H9 (cell line): Measurements from ENCODE around the gene SMIM13. TPM values are rescaled to one million over a fixed set of nuclear protein-coding genes. Genes with fewer than 3 reads are reported as not detected.

Source experiments
- DNase-seq: peaks from one replicate; pipeline ENCODE4 v3.0.0-alpha.2; 2017
- H2AFZ ChIP-seq: one replicate; pipeline ENCODE4 v1.6.1; 2013; ENCODE audit warnings: mild to moderate bottlenecking, low read length, control low read depth, moderate library complexity
- H2AK5ac ChIP-seq: 2 replicates; pipeline ENCODE4 v1.6.1; 2013; ENCODE audit warnings: low read length, control low read depth, mixed read lengths; ENCODE audit not compliant: insufficient read length
- H2BK120ac ChIP-seq: one replicate; pipeline ENCODE4 v1.6.1; 2013; ENCODE audit warnings: low read depth, mild to moderate bottlenecking, low read length, control low read depth, inconsistent platforms; ENCODE audit not compliant: poor library complexity, severe bottlenecking
- H2BK12ac ChIP-seq: 2 replicates; pipeline ENCODE4 v1.6.1; 2013; ENCODE audit warnings: low read length, control low read depth, mixed read lengths, low read depth; ENCODE audit not compliant: insufficient read length
- H2BK15ac ChIP-seq: 2 replicates; pipeline ENCODE4 v1.6.1; 2013; ENCODE audit warnings: low read depth, low read length, control low read depth
- H2BK20ac ChIP-seq: one replicate; pipeline ENCODE4 v1.6.1; 2013; ENCODE audit warnings: low read depth, mild to moderate bottlenecking, low read length, control low read depth, inconsistent platforms; ENCODE audit not compliant: poor library complexity, severe bottlenecking
- H2BK5ac ChIP-seq: 2 replicates; pipeline ENCODE4 v1.6.1; 2013; ENCODE audit warnings: low read length, control low read depth, mixed read lengths; ENCODE audit not compliant: insufficient read length
- H3K14ac ChIP-seq: 2 replicates; pipeline ENCODE4 v1.6.1; 2013; ENCODE audit warnings: low read length, control low read depth; ENCODE audit not compliant: insufficient read depth
- H3K18ac ChIP-seq: 2 replicates; pipeline ENCODE4 v1.6.1; 2013; ENCODE audit warnings: low read depth, mild to moderate bottlenecking, mixed read lengths, low read length, control low read depth; ENCODE audit not compliant: insufficient read length
- H3K23ac ChIP-seq: 2 replicates; pipeline ENCODE4 v1.6.1; 2013; ENCODE audit warnings: low read length, control low read depth, mixed read lengths, low read depth; ENCODE audit not compliant: insufficient read length
- H3K23me2 ChIP-seq: 2 replicates; pipeline ENCODE4 v1.6.1; 2013; ENCODE audit warnings: low read depth, mild to moderate bottlenecking, mixed read lengths, low read length, control low read depth; ENCODE audit not compliant: insufficient read length, poor library complexity, severe bottlenecking
- H3K27ac ChIP-seq: 2 replicates; pipeline ENCODE4 v1.5.1; 2013; ENCODE audit warnings: low read length, control low read depth, mixed read lengths, low read depth; ENCODE audit not compliant: insufficient read length
- H3K27me3 ChIP-seq: 2 replicates; pipeline ENCODE4 v1.6.1; 2013; ENCODE audit warnings: low read length, control low read depth, inconsistent platforms; ENCODE audit not compliant: insufficient read depth
- H3K4ac ChIP-seq: 2 replicates; pipeline ENCODE4 v1.6.1; 2013; ENCODE audit warnings: low read depth, mild to moderate bottlenecking, control low read depth, inconsistent platforms, low read length, moderate library complexity
- H3K4me1 ChIP-seq: 2 replicates; pipeline ENCODE4 v1.6.1; 2013; ENCODE audit warnings: low read length, control low read depth, inconsistent platforms; ENCODE audit not compliant: insufficient read depth
- H3K4me2 ChIP-seq: 2 replicates; pipeline ENCODE4 v1.6.1; 2013; ENCODE audit warnings: low read length, control low read depth, mixed read lengths; ENCODE audit not compliant: insufficient read length, insufficient read depth
- H3K56ac ChIP-seq: 2 replicates; pipeline ENCODE4 v1.6.1; 2013; ENCODE audit warnings: low read depth, mild to moderate bottlenecking, mixed read lengths, low read length, control low read depth; ENCODE audit not compliant: insufficient read length
- H3K79me1 ChIP-seq: 2 replicates; pipeline ENCODE4 v1.6.1; 2013; ENCODE audit warnings: low read depth, mild to moderate bottlenecking, moderate library complexity, low read length, control low read depth, inconsistent platforms; ENCODE audit not compliant: insufficient read depth, poor library complexity, severe bottlenecking
- H3K79me2 ChIP-seq: 2 replicates; pipeline ENCODE4 v1.6.1; 2013; ENCODE audit warnings: low read length, control low read depth, inconsistent platforms; ENCODE audit not compliant: insufficient read depth
- H3K9ac ChIP-seq: 2 replicates; pipeline ENCODE4 v1.6.1; 2013; ENCODE audit warnings: low read length, control low read depth, mixed read lengths; ENCODE audit not compliant: insufficient read length; ENCODE audit errors: extremely low read depth
- H3K9me3 ChIP-seq: one replicate; pipeline ENCODE4 v1.6.1; 2013; ENCODE audit warnings: low read depth, low read length, inconsistent platforms; ENCODE audit not compliant: control insufficient read depth
- H3T11ph ChIP-seq: one replicate; pipeline ENCODE4 v1.6.1; 2013; ENCODE audit warnings: mild to moderate bottlenecking, low read length, control low read depth, inconsistent platforms
- H4K20me1 ChIP-seq: one replicate; pipeline ENCODE4 v1.6.1; 2013; ENCODE audit not compliant: control insufficient read depth, insufficient read length, insufficient read depth
- H4K5ac ChIP-seq: 2 replicates; pipeline ENCODE4 v1.6.1; 2013; ENCODE audit warnings: low read depth, mild to moderate bottlenecking, mixed read lengths, low read length, control low read depth; ENCODE audit not compliant: insufficient read length
- H4K8ac ChIP-seq: replicated peaks from 2 replicates; pipeline ENCODE4 v1.6.1; 2013; ENCODE audit warnings: low read length, control low read depth, mixed read lengths, low read depth; ENCODE audit not compliant: insufficient read length
- H4K91ac ChIP-seq: 2 replicates; pipeline ENCODE4 v1.6.1; 2013; ENCODE audit warnings: low read depth, mild to moderate bottlenecking, moderate library complexity, mixed read lengths, low read length, control low read depth; ENCODE audit not compliant: insufficient read length
- H3K27ac Mint-ChIP-seq, 3 experiments: 2 replicates in 2 of 3; 3 replicates in 1 of 3; pipeline ENCODE4 v1.8.0; 2020 to 2021; ENCODE audit warnings: mixed read lengths in 3 of 3, mild to moderate bottlenecking in 1 of 3, moderate library complexity in 1 of 3
- H3K27me3 Mint-ChIP-seq: 2 replicates; pipeline ENCODE4 v1.8.0; 2021; ENCODE audit warnings: low read depth, mild to moderate bottlenecking, moderate library complexity, mixed read lengths
- H3K36me3 Mint-ChIP-seq, 3 experiments: 2 replicates in 2 of 3; 3 replicates in 1 of 3; pipeline ENCODE4 v1.8.0; 2020 to 2021; ENCODE audit warnings: low read depth in 3 of 3, mixed read lengths in 3 of 3; ENCODE audit not compliant: insufficient read depth in 1 of 3
- H3K4me1 Mint-ChIP-seq, 2 experiments: 2 replicates each; pipeline ENCODE4 v1.8.0; 2020; ENCODE audit warnings: mixed read lengths in 2 of 2
- H3K4me3 Mint-ChIP-seq, 2 experiments: 2 replicates in 1 of 2; 3 replicates in 1 of 2; pipeline ENCODE4 v1.8.0; 2020 to 2021; ENCODE audit warnings: mild to moderate bottlenecking in 2 of 2, mixed read lengths in 2 of 2, moderate library complexity in 1 of 2
- H3K9me3 Mint-ChIP-seq, 2 experiments: 2 replicates in 1 of 2; 3 replicates in 1 of 2; pipeline ENCODE4 v1.8.0; 2020; ENCODE audit warnings: mild to moderate bottlenecking in 2 of 2, mixed read lengths in 2 of 2, moderate library complexity in 1 of 2
- WGBS: extraction: QIAGEN DNeasy Blood & Tissue Kit; methylation state at CpG from one replicate; pipeline ENCODE4 v1.1.7; 2013; ENCODE audit warnings: missing lambda C conversion rate, low lambda C conversion rate, mixed read lengths; ENCODE audit not compliant: insufficient read length; ENCODE audit errors: extremely low coverage; 5-methylcytosine and 5-hydroxymethylcytosine counted together
- total RNA-seq: library from RNA; stranded (reverse); gene quantifications from 2 replicates; pipeline ENCODE4 v1.2.1, GENCODE V29; 2021
- TF ChIP-seq, protein P1 (sequence below): fragments of 200-600 bp; sonication (generic); conservative IDR thresholded peaks from 3 replicates; pipeline ENCODE4 v1.8.0; 2021; ENCODE audit warnings: antibody characterized with exemption, mild to moderate bottlenecking

Gene SMIM13
- total RNA-seq, 1 experiment from 2014 or later: 10.6 TPM

DNA sequence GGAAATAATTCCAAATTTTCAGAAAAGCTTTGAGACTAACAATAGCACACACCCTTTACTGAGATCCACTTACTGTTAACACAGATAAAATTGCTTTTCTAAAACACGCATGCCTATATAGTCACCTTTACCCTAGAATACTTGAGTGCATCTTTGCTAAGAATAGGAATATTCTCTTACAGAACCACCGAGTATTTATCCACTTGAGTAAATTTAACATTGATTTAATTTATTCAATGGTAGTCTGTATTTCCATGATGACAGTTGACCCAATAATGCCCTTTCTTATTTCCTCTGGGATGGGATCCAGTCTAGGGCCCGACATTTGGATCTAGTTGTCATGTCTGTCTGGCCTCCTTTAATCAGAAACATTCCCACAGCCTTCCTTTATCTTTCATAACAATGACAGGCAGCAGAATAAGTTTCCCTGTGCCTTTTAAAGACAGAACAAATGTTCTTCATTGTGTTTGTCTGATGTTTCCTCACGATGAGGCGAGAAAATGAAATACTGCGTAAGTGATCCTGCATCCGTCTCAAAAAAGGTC is 74.5 kb downstream of the SMIM13 start:
- Histone ChIP-seq H3K27me3 (no peaks in the 10 kb centered on the region), H3K27ac (no peak overlapping the region), H2BK5ac (no peak overlapping the region), H3K56ac (no peak overlapping the region), H3K18ac (no peak overlapping the region), H3K9me3 (no peaks in the 10 kb centered on the region), H4K91ac (no peak overlapping the region), H3K4me2 (no peak overlapping the region), H2AFZ (no peak overlapping the region), H3K23ac (no peak overlapping the region), H3K23me2 (no peaks in the 10 kb centered on the region), H4K20me1 (no peaks in the 10 kb centered on the region), H3K14ac (no peak overlapping the region), H2BK12ac (no peak overlapping the region), H2BK120ac (no peak overlapping the region), H4K5ac (no peak overlapping the region), H3K79me2 (peaks cover 2% of the 10 kb centered on the region; the same call in 1 of the 2 replicates), H2BK20ac (no peak overlapping the region), H3K9ac (no peak overlapping the region), H3T11ph (no peak overlapping the region), H3K4ac (no peak overlapping the region), H2BK15ac (no peak overlapping the region), H2AK5ac (no peak overlapping the region), H4K8ac (no peak overlapping the region), H3K4me1 (no peaks in the 10 kb centered on the region; the same call in 1 of the 2 replicates), H3K79me1 (no peaks in the 10 kb centered on the region)
- DNase-seq: no peak
- H3K27ac Mint-ChIP-seq: no peak overlapping the region
- peaks cover 12% of the 10 kb centered on the region in 2 experiments for H3K4me1 Mint-ChIP-seq
- WGBS: no CpG with 5 or more reads among the region's 7 CpGs
- no peaks in the 10 kb centered on the region for H3K9me3 Mint-ChIP-seq
- no peaks in the 10 kb centered on the region for H3K27me3 Mint-ChIP-seq
- TF ChIP-seq, protein P1, sequence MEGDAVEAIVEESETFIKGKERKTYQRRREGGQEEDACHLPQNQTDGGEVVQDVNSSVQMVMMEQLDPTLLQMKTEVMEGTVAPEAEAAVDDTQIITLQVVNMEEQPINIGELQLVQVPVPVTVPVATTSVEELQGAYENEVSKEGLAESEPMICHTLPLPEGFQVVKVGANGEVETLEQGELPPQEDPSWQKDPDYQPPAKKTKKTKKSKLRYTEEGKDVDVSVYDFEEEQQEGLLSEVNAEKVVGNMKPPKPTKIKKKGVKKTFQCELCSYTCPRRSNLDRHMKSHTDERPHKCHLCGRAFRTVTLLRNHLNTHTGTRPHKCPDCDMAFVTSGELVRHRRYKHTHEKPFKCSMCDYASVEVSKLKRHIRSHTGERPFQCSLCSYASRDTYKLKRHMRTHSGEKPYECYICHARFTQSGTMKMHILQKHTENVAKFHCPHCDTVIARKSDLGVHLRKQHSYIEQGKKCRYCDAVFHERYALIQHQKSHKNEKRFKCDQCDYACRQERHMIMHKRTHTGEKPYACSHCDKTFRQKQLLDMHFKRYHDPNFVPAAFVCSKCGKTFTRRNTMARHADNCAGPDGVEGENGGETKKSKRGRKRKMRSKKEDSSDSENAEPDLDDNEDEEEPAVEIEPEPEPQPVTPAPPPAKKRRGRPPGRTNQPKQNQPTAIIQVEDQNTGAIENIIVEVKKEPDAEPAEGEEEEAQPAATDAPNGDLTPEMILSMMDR: no peak
- H3K36me3 Mint-ChIP-seq: no peaks in the 10 kb centered on the region; a peak in 1 of 7 replicates
- no peak overlapping the region for H3K4me3 Mint-ChIP-seq
